OCI-LY1 (cell line): ENCODE results near the gene REX1BD.
A peak's percentile ranks its signal among the peaks of the same experiment; 100 is the strongest.
"Not testable (repeated sequence)": the region's sequence is repeated elsewhere in the genome, so short reads cannot be mapped to it uniquely, and the experiment has no call there.

ENCODE experiments used
- H2AFZ ChIP-seq: fragments of 200-600 bp; sonication (generic), shearing (Covaris generic); 2 replicates; pipeline ENCODE4 v1.6.0; 2014; ENCODE audit warnings: antibody characterized with exemption, mild to moderate bottlenecking, low read length
- H3F3A ChIP-seq: fragments of 200-600 bp; sonication (generic), shearing (Covaris generic); 2 replicates; pipeline ENCODE4 v1.6.0; 2014; ENCODE audit warnings: mild to moderate bottlenecking, antibody characterized with exemption, low read length, moderate library complexity; ENCODE audit not compliant: insufficient read depth
- H3K27ac ChIP-seq: fragments of 200-600 bp; sonication (generic); 2 replicates; pipeline ENCODE4 v1.5.1; 2014; ENCODE audit warnings: low read length, mixed run types, mild to moderate bottlenecking, low read depth; ENCODE audit not compliant: poor library complexity, severe bottlenecking
- H3K27me3 ChIP-seq: fragments of 200-600 bp; sonication (generic); 2 replicates; pipeline ENCODE4 v1.6.0; 2014; ENCODE audit warnings: antibody characterized with exemption, mild to moderate bottlenecking, low read length, moderate library complexity; ENCODE audit not compliant: insufficient read depth
- H3K36me3 ChIP-seq: fragments of 200-600 bp; sonication (generic); 2 replicates; pipeline ENCODE4 v1.6.1; 2014; ENCODE audit warnings: mild to moderate bottlenecking, antibody characterized with exemption, low read length, moderate library complexity, mixed read lengths; ENCODE audit not compliant: insufficient read depth
- H3K4me1 ChIP-seq: fragments of 200-600 bp; sonication (generic); 2 replicates; pipeline ENCODE4 v1.5.1; 2014; ENCODE audit warnings: mild to moderate bottlenecking, low read length, moderate library complexity; ENCODE audit not compliant: insufficient read depth, severe bottlenecking
- H3K4me2 ChIP-seq: fragments of 200-600 bp; sonication (generic), shearing (Covaris generic); 2 replicates; pipeline ENCODE4 v1.6.1; 2014; ENCODE audit warnings: low read length
- H3K4me3 ChIP-seq: fragments of 200-600 bp; sonication (generic); 2 replicates; pipeline ENCODE4 v1.5.1; 2014; ENCODE audit warnings: low read length, low read depth, mild to moderate bottlenecking, mixed read lengths; ENCODE audit not compliant: poor library complexity, severe bottlenecking
- H3K79me2 ChIP-seq: fragments of 200-600 bp; shearing (Covaris generic); 2 replicates; pipeline ENCODE4 v1.6.1; 2016; ENCODE audit warnings: mixed run types, low read length, mixed read lengths; ENCODE audit not compliant: insufficient read depth
- H3K9ac ChIP-seq: fragments of 200-600 bp; sonication (generic), shearing (Covaris generic); 2 replicates; pipeline ENCODE4 v1.6.1; 2014; ENCODE audit warnings: mild to moderate bottlenecking, low read length, mixed read lengths
- H3K9me2 ChIP-seq: fragments of 200-600 bp; sonication (generic), shearing (Covaris generic); 2 replicates; pipeline ENCODE4 v1.6.1; 2014; ENCODE audit warnings: low read depth, mild to moderate bottlenecking, low read length, mixed read lengths
- H3K9me3 ChIP-seq: fragments of 200-600 bp; shearing (Covaris generic); 2 replicates; pipeline ENCODE4 v1.6.1; 2014; ENCODE audit warnings: low read length, mixed read lengths
- H4K20me1 ChIP-seq: fragments of 200-600 bp; sonication (generic), shearing (Covaris generic); 2 replicates; pipeline ENCODE4 v1.6.0; 2016; ENCODE audit warnings: mild to moderate bottlenecking, low read length; ENCODE audit not compliant: insufficient read depth
- CTCF ChIP-seq: fragments of 200-600 bp; sonication (generic), shearing (Covaris generic); IDR thresholded peaks from 2 replicates; pipeline ENCODE4 v1.5.1; 2017; ENCODE audit warnings: mild to moderate bottlenecking, antibody characterized with exemption, low read length, moderate library complexity, mixed read lengths
- EZH2 ChIP-seq: fragments of 200-600 bp; sonication (generic), shearing (Covaris generic); IDR thresholded peaks from 2 replicates; pipeline ENCODE4 v1.8.0; 2017; ENCODE audit warnings: borderline replicate concordance, mixed run types, mild to moderate bottlenecking, antibody characterized with exemption, low read length, moderate library complexity, mixed read lengths

Gene REX1BD

GRCh38 chr19:18590273-18591272, 2.0 kb downstream of the REX1BD start:
- H3K9ac ChIP-seq: peak overlapping the region; percentile 79
- H2AFZ ChIP-seq: no peak overlapping the region
- H3K4me2 ChIP-seq: peak overlapping the region; percentile 78
- TF ChIP-seq CTCF (peak; percentile 90), EZH2 (no peak)
- H3K9me3 ChIP-seq: no peaks in the 10 kb centered on the region
- H3K27ac ChIP-seq: peak overlapping the region; percentile 88
- H4K20me1 ChIP-seq: no peaks in the 10 kb centered on the region
- no peaks in the 10 kb centered on the region for H3K27me3 ChIP-seq
- no peaks in the 10 kb centered on the region for H3F3A ChIP-seq
- no peaks in the 10 kb centered on the region for H3K79me2 ChIP-seq
- peaks cover 49% of the 10 kb centered on the region for H3K4me1 ChIP-seq
- no peaks in the 10 kb centered on the region for H3K36me3 ChIP-seq
- peak overlapping the region; percentile 66 for H3K4me3 ChIP-seq
- no peaks in the 10 kb centered on the region for H3K9me2 ChIP-seq

GRCh38 chr19:18591735-18592385, 3.3 kb downstream of the REX1BD start:
- Histone ChIP-seq H3F3A (no peaks in the 10 kb centered on the region), H4K20me1 (no peaks in the 10 kb centered on the region), H3K4me1 (peaks cover 49% of the 10 kb centered on the region), H3K4me2 (no peak overlapping the region), H3K79me2 (no peaks in the 10 kb centered on the region), H3K9me3 (no peaks in the 10 kb centered on the region), H3K27ac (no peak overlapping the region), H2AFZ (no peak overlapping the region), H3K9me2 (no peaks in the 10 kb centered on the region), H3K27me3 (no peaks in the 10 kb centered on the region; the same call in 1 of the 2 replicates), H3K4me3 (no peak overlapping the region), H3K9ac (no peak overlapping the region), H3K36me3 (no peaks in the 10 kb centered on the region)
- TF ChIP-seq CTCF: no peak
- TF ChIP-seq EZH2: no peak

- H3K79me2 ChIP-seq, H2AFZ ChIP-seq, H3K36me3 ChIP-seq, H3K27me3 ChIP-seq, H3K9me2 ChIP-seq, H3K9me3 ChIP-seq, H3K4me3 ChIP-seq, H3F3A ChIP-seq, H3K9ac ChIP-seq, H4K20me1 ChIP-seq: not testable (repeated sequence)
- Histone ChIP-seq H3K4me1 (peaks cover 46% of the 10 kb centered on the region), H3K4me2 (peak overlapping the region; percentile 94; the same call in 1 of the 2 replicates), H3K27ac (peak overlapping the region; percentile 61)
Observed at GRCh38 chr19:18592732-18593131, 4.1 kb downstream of the REX1BD start.
